Ishikawa (cell line): Measurements from ENCODE around the gene KDM2B.

Experiments used
- CEBPB ChIP-seq: IDR thresholded peaks from 2 replicates; pipeline ENCODE4 v1.6.1; 2012
- CREB1 ChIP-seq: IDR thresholded peaks from 2 replicates; pipeline ENCODE4 v1.6.1; 2012; ENCODE audit warnings: low read depth
- EGR1 ChIP-seq: IDR thresholded peaks from 2 replicates; pipeline ENCODE4 v1.6.1; 2012
- EP300 ChIP-seq: IDR thresholded peaks from 2 replicates; pipeline ENCODE4 v1.6.1; 2012; ENCODE audit warnings: borderline replicate concordance
- FOXM1 ChIP-seq: IDR thresholded peaks from 2 replicates; pipeline ENCODE4 v1.6.1; 2012; ENCODE audit warnings: low read depth, borderline replicate concordance
- NFIC ChIP-seq: IDR thresholded peaks from 2 replicates; pipeline ENCODE4 v1.6.1; 2012
- RAD21 ChIP-seq: IDR thresholded peaks from 2 replicates; pipeline ENCODE4 v1.6.1; 2012; ENCODE audit warnings: low read depth
- REST ChIP-seq: IDR thresholded peaks from 2 replicates; pipeline ENCODE4 v1.6.1; 2012; ENCODE audit warnings: low read depth, mild to moderate bottlenecking
- TAF1 ChIP-seq: IDR thresholded peaks from 2 replicates; pipeline ENCODE4 v1.6.1; 2012; ENCODE audit warnings: low read depth, mild to moderate bottlenecking
- TEAD4 ChIP-seq: IDR thresholded peaks from 2 replicates; pipeline ENCODE4 v1.6.1; 2012
- YY1 ChIP-seq: IDR thresholded peaks from 2 replicates; pipeline ENCODE4 v1.6.1; 2012; ENCODE audit warnings: low read depth
- ZBTB7A ChIP-seq: IDR thresholded peaks from 2 replicates; pipeline ENCODE4 v1.6.1; 2012; ENCODE audit warnings: low read depth
- TF ChIP-seq, protein P1 (sequence below): IDR thresholded peaks from 2 replicates; pipeline ENCODE4 v1.6.1; 2012
- TF ChIP-seq, protein P2 (sequence below): IDR thresholded peaks from 2 replicates; pipeline ENCODE4 v1.6.1; 2012

The KDM2B gene

GRCh38 chr12:121538699-121539061 lies 42.1 kb downstream of the KDM2B start:
- TF ChIP-seq NFIC: no peak
- TF ChIP-seq EP300: no peak
- no peak for TF ChIP-seq CEBPB
- no peak for TF ChIP-seq CREB1
- TF ChIP-seq REST: no peak
- TF ChIP-seq EGR1: no peak
- TF ChIP-seq, protein P1, sequence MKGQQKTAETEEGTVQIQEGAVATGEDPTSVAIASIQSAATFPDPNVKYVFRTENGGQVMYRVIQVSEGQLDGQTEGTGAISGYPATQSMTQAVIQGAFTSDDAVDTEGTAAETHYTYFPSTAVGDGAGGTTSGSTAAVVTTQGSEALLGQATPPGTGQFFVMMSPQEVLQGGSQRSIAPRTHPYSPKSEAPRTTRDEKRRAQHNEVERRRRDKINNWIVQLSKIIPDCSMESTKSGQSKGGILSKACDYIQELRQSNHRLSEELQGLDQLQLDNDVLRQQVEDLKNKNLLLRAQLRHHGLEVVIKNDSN: no peak
- no peak for TF ChIP-seq ZBTB7A

GRCh38 chr12:121537814-121538698 lies 42.8 kb downstream of the KDM2B start:
- TF ChIP-seq, protein P2, sequence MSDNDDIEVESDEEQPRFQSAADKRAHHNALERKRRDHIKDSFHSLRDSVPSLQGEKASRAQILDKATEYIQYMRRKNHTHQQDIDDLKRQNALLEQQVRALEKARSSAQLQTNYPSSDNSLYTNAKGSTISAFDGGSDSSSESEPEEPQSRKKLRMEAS: no peak
- no peak for TF ChIP-seq NFIC
- no peak for TF ChIP-seq TEAD4
- no peak for TF ChIP-seq FOXM1
- TF ChIP-seq, protein P1: no peak
- TF ChIP-seq REST: no peak
- no peak for TF ChIP-seq ZBTB7A
- no peak for TF ChIP-seq TAF1
- TF ChIP-seq CEBPB: no peak

DNA sequence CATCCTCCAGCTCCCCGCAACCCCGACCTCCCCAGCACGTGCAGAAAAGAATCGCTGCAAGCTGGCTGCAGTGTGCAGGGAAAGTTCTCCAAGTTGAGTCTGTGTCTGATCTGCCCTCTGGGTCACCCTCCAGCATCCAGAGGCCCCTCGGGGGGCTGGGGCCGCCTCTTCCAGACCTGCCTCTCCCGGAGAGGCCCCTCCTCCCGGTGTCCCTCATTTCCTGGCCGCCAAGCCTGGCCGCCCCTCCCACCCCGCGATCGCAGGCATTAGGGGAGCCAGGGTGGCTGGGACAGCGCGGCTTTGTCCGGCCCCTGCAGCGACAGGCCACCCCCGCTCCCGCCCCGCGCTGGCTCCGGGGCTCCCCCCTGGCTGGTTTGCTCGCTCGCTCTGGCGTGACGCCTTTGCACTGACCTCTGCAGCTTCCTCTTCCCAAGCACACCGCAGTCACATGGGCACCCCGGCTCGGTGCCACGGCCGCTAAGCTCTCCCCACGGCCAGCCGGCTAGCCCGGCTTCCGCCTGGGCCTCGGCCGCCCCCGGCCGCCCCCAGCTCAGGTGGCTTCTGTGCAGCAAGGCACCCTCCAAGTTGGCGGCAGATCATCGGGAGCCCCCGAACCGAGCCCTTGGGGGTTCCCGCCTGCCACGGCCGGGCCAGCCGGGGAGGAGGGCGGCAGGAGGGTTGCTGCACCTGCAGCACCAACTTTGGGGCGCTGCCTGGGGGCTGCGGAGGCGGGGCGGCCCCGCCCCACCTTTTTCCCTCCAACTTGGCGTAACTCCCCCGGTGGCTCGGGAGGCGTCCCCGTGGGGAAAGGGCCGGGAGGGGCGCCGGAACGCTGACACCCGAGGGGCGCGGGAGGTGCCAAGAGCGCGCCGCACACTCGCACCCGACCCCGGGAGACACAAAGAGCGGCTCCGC lies 43.7 kb downstream of the KDM2B start:
- TF ChIP-seq YY1 (no peak), TAF1 (peak; percentile 61), RAD21 (no peak), ZBTB7A (peak; percentile 83), EP300 (peak; percentile 40), NFIC (peak; percentile 66), TEAD4 (peak; percentile 10; the same call in 1 of the 2 replicates), EGR1 (peak; percentile 74; the same call in 1 of the 2 replicates), REST (no peak), FOXM1 (no peak)
- TF ChIP-seq, protein P1: peak; percentile 93
- TF ChIP-seq, protein P2: peak; percentile 96
